NCI-H1436 (cell line): ENCODE results near the gene POLR2I.
"Not testable (repeated sequence)": the region's sequence is repeated elsewhere in the genome, so short reads cannot be mapped to it uniquely, and the experiment has no call there.

Source experiments
- DNase-seq: peaks from one replicate; lab custom pipeline; 2025; lab: John Stamatoyannopoulos, UW

POLR2I gene

GRCh38 chr19:36114721-36115452 lies at the start of gene POLR2I:
Gene POLR2I, minus strand, starts transcription at chr19:36114875. Its CDS starts 19 bp downstream, at chr19:36114856.
- peak; percentile 99 for DNase-seq

GRCh38 chr19:36163813-36164212 lies 49.1 kb upstream of the POLR2I start:
- DNase-seq: no peak

- no peak for DNase-seq
Measured at GRCh38 chr19:36160821-36161596, 46.3 kb upstream of the POLR2I start.

GRCh38 chr19:36153126-36153525 lies 38.5 kb upstream of the POLR2I start:
- DNase-seq: no peak

GRCh38 chr19:36152352-36153091 lies 37.8 kb upstream of the POLR2I start, which contains the start of gene COX7A1:
Gene COX7A1, minus strand, starts transcription at chr19:36152447. Its CDS starts 40 bp downstream, at chr19:36152407.
- no peak for DNase-seq

- no peak for DNase-seq
Measured at GRCh38 chr19:36152019-36152351, 37.3 kb upstream of the POLR2I start.

GRCh38 chr19:36151144-36152018 lies 36.7 kb upstream of the POLR2I start:
- no peak for DNase-seq

GRCh38 chr19:36150586-36150985 lies 35.9 kb upstream of the POLR2I start:
- DNase-seq: no peak

- DNase-seq: no peak
Measured at GRCh38 chr19:36149673-36150406, 35.2 kb upstream of the POLR2I start.

GRCh38 chr19:36144624-36145023 lies 29.9 kb upstream of the POLR2I start:
- DNase-seq: no peak

- DNase-seq: no peak
Measured at GRCh38 chr19:36142496-36142895, 27.8 kb upstream of the POLR2I start.

GRCh38 chr19:36142046-36142445 lies 27.4 kb upstream of the POLR2I start:
- no peak for DNase-seq

- DNase-seq: peak; percentile 86
Measured at GRCh38 chr19:36141039-36141927, 26.6 kb upstream of the POLR2I start.

GRCh38 chr19:36140304-36141038 lies 25.8 kb upstream of the POLR2I start:
- peak; percentile 76 for DNase-seq

GRCh38 chr19:36139473-36140303 lies 25.0 kb upstream of the POLR2I start, which contains the start of gene CAPNS1:
Gene CAPNS1, plus strand, starts transcription at chr19:36140066. Its CDS starts 946 bp downstream, at chr19:36141012.
- peak; percentile 93 for DNase-seq

GRCh38 chr19:36139120-36139472 lies 24.4 kb upstream of the POLR2I start:
- no peak for DNase-seq

- DNase-seq: no peak
Measured at GRCh38 chr19:36136964-36137686, 22.4 kb upstream of the POLR2I start.

- DNase-seq: not testable (repeated sequence)
Measured at GRCh38 chr19:36134867-36135266, 20.2 kb upstream of the POLR2I start.
